Fibroblast of pulmonary artery (primary cell): Measurements from ENCODE around the gene DKK3.
A peak's percentile ranks its signal among the peaks of the same experiment; 100 is the strongest.

ENCODE experiments used
- DNase-seq: peaks from one replicate; pipeline ENCODE4 v3.0.0-alpha.2; 2010; ENCODE audit warnings: low read depth
- H3K4me3 ChIP-seq: replicated peaks from 2 replicates; pipeline ENCODE4 v1.5.1; 2011; ENCODE audit warnings: low read depth, mild to moderate bottlenecking, control low read depth, low read length, moderate library complexity
- TF ChIP-seq, protein P1 (sequence below): IDR thresholded peaks from 2 replicates; pipeline ENCODE4 v1.5.1; 2011; ENCODE audit warnings: mild to moderate bottlenecking, control low read depth, low read length, inconsistent platforms; ENCODE audit errors: missing control alignments

The DKK3 gene

DNA sequence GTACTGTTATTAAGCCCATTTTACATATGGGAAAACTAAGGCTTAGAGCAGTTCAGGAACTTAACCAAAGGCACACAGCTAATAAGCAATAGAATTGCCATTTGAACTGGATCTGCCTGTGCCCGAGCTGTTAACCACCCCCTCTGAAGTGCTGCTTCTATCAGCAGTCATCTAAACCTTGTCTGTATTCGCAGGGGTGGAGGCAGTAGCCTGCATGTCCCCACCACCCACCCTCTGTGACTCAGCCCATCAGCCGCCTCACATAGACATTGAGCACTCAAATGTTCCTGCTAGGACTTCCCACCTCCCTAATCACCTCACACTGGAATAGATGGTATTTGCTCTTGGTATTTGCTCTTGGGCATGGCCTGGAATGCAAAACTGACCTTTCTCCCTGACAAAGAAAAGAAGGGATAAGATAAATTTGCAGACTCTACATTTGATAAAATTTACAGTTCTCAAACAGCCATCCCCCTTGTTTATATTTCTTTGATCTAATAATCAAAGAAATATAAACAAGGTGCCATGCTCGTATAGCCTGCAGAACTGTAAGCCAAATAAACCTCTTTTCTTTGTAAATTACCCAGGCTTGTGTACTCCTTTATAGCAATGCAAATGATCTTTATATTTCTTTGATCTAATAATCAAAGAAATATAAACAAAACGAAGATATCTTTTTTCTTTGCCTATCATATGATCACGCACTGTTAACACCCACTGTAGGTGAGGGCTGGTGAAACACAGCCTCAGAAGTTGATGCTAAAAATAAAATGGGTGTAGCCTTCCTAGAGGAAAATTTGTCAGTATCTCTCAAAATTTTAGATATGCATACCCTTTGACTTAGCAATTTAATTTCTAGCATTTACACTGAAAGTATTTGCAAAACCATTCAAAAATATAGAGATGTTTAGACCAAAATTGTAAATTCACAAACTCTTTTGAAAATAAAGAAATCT, 15.9 kb downstream of the DKK3 start:
- TF ChIP-seq, protein P1, sequence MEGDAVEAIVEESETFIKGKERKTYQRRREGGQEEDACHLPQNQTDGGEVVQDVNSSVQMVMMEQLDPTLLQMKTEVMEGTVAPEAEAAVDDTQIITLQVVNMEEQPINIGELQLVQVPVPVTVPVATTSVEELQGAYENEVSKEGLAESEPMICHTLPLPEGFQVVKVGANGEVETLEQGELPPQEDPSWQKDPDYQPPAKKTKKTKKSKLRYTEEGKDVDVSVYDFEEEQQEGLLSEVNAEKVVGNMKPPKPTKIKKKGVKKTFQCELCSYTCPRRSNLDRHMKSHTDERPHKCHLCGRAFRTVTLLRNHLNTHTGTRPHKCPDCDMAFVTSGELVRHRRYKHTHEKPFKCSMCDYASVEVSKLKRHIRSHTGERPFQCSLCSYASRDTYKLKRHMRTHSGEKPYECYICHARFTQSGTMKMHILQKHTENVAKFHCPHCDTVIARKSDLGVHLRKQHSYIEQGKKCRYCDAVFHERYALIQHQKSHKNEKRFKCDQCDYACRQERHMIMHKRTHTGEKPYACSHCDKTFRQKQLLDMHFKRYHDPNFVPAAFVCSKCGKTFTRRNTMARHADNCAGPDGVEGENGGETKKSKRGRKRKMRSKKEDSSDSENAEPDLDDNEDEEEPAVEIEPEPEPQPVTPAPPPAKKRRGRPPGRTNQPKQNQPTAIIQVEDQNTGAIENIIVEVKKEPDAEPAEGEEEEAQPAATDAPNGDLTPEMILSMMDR, result no peak
- no peak overlapping the region for H3K4me3 ChIP-seq
- DNase-seq, result no peak

GRCh38 chr11:11989774-11990744, 18.4 kb downstream of the DKK3 start:
- no peak overlapping the region for H3K4me3 ChIP-seq
- DNase-seq, result peak; percentile 75
- TF ChIP-seq, protein P1, result no peak

GRCh38 chr11:11988681-11989261, 19.7 kb downstream of the DKK3 start:
- TF ChIP-seq, protein P1, result peak; percentile 19
- no peak overlapping the region for H3K4me3 ChIP-seq
- no peak for DNase-seq

- no peak overlapping the region for H3K4me3 ChIP-seq
- DNase-seq, result peak; percentile 52
- TF ChIP-seq, protein P1, result no peak
Observed at GRCh38 chr11:11988099-11988651, 20.3 kb downstream of the DKK3 start.

GRCh38 chr11:11987503-11988022, 20.9 kb downstream of the DKK3 start:
- DNase-seq, result peak; percentile 59
- TF ChIP-seq, protein P1, result peak; percentile 52
- H3K4me3 ChIP-seq, result no peak overlapping the region
